HCEC 1CT (cell line): Measurements from ENCODE around the gene AGBL1.

Source experiments
- DNase-seq: peaks from one replicate; pipeline ENCODE4 v3.0.0-alpha.2; 2017

AGBL1 gene

GRCh38 chr15:86541540-86541939 is 461.9 kb downstream of the AGBL1 start:
- no peak for DNase-seq

GRCh38 chr15:86550075-86550474 is 470.4 kb downstream of the AGBL1 start:
- no peak for DNase-seq

- DNase-seq, result no peak
Observed at GRCh38 chr15:86553108-86553507, 473.4 kb downstream of the AGBL1 start.

GRCh38 chr15:86555098-86555497 is 475.4 kb downstream of the AGBL1 start:
- DNase-seq, result no peak

GRCh38 chr15:86555939-86556338 is 476.3 kb downstream of the AGBL1 start:
- no peak for DNase-seq

GRCh38 chr15:86556396-86557017 is 476.8 kb downstream of the AGBL1 start:
- no peak for DNase-seq

- DNase-seq, result no peak
Observed at GRCh38 chr15:86557018-86557550, 477.4 kb downstream of the AGBL1 start.

- DNase-seq, result no peak
Observed at GRCh38 chr15:86558252-86558651, 478.6 kb downstream of the AGBL1 start.

DNA sequence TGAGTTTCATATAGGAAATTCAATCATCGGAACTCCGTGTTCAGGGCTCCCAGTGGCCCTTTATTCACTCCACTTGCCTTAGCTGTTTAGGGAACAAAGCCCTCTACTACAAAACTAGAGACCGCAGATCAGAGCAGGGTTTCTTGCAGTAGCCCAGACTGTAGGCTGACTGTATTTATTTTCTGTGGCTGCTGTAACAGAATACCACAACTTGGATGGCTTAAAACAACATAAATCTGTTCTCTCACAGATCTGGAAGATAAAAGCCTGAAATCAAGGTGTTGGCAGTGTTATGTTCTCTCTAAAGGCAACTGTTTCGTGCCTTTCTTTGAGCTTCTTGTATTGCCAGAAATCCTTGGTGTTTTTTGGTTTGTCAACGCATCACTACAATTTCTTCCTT is 479.0 kb downstream of the AGBL1 start:
- DNase-seq, result no peak

DNA sequence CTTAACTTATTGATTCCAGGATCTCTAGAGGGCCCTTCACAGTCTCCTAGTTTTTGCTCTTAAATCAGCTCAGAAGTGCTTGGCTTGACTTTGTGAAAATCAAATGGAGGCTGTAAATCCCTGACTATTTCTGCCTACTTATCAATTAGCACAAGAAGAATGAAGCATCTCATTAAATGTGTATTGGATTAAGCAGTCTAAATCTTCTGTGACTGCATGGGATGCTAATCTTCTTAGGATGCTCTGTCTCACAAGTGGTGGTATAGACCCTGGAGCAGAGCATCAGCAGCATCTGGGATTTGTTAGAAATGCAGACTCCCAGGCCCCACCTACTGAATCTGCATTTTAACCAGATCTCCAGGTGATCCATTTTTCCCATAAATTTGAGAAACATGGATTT is 488.7 kb downstream of the AGBL1 start:
- DNase-seq, result no peak

DNA sequence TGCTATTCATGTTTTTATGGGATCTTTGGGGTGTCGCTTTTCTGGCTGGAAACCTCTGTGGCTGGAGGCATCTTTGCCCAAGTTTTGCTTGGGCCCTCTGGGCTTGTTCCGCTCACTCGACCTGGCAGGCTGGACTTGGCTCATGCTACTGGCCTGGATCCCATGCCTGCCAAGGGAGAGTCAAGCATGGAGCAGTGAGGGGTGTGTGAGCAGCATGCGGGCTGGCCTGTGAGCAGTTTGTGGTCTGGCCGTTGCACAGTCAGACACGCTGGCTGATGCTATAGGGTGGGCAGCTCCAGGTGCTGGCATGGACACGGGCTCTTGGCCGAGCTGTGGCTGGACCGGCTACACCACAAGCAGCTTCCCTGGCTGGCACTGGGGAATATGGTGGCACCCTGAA is 491.1 kb downstream of the AGBL1 start:
- DNase-seq, result no peak

- no peak for DNase-seq
Observed at GRCh38 chr15:86571873-86572272, 492.2 kb downstream of the AGBL1 start.

DNA sequence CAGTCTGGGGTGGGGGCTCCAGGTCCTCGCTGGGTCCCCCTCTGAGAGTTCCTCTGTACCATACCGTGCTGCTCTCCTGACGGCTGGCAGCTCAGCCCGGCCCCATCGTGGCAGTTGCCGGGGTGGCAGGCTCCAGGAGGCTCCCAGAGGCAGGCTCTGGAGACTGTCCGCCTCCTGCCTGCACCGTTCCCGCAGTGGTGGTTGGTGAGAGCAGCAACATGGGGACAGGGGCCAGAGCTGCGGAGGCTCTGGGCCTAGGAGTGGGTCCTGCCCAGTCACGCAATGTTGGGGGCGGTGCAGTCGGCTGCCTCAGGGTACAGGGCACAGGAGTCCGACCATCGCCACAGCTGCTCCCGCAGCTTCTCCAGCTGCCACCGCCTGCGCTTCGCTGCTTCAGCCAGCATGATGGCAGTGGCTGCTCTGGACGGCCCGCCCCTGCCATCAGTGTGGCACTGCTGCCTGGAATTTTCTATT is 492.7 kb downstream of the AGBL1 start:
- no peak for DNase-seq

DNA sequence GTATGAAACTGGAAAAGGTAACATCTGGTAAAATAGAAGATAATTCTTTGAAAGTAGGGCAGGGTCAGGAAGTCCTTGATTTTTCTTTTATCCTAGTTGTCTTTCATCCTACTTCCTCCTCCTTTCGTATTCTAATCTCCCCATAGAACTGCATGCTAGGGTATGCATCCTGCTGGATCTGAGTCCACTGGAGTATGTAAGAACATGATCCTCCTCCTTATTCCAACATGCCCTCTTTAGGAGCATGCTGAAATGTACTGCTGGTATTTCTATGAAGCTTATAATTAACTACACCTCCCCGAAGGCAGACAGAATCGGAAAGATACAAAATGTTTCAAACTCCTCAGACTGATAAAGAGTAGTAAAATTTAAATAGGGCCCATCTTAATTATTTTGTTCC is 493.8 kb downstream of the AGBL1 start:
- DNase-seq, result no peak

DNA sequence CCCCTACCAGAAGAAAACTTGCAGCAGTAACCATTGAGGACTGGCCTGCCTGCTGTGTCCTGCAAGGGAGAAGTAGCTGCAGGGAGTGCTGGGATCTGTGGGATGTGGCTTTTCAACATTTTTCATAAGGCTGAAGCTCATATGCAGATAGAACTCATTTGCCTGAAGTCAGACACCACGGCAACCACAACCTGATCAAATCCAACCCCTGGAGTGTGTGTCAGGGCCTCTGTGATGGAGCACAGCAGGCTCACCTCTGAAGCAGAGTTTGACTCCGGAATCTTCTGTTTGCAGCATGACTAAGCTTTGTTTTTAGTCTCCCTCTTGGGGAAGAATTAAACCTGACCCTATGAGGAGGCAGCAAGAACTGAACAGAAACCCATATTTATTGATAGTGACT is 508.7 kb downstream of the AGBL1 start:
- DNase-seq, result no peak

GRCh38 chr15:86590461-86590860 is 510.8 kb downstream of the AGBL1 start:
- no peak for DNase-seq

GRCh38 chr15:86591158-86591557 is 511.5 kb downstream of the AGBL1 start:
- DNase-seq, result no peak

GRCh38 chr15:86591994-86592735 is 512.5 kb downstream of the AGBL1 start:
- DNase-seq, result no peak

GRCh38 chr15:86595741-86596140 is 516.1 kb downstream of the AGBL1 start:
- DNase-seq, result no peak

DNA sequence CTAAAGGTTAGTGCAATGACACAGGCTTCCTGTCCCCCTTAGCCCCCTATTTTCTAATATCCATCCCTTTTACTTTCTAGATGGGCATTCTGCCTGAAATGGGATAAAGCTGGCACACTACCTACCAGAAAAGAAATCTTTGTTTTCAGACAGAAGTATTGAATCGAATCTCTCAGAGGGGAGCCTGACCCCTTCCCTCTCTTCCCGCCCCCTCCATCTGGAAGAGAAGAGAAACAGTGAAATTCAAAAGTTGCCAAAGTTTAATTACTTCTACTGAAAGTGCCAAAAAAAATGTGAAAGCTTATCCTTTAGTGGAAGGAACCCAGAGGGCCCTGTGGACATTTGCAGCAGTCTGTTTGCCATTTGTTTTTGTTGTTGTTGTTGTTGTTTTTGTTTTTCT is 523.8 kb downstream of the AGBL1 start:
- DNase-seq, result no peak

GRCh38 chr15:86608461-86609205 is 529.0 kb downstream of the AGBL1 start:
- no peak for DNase-seq

DNA sequence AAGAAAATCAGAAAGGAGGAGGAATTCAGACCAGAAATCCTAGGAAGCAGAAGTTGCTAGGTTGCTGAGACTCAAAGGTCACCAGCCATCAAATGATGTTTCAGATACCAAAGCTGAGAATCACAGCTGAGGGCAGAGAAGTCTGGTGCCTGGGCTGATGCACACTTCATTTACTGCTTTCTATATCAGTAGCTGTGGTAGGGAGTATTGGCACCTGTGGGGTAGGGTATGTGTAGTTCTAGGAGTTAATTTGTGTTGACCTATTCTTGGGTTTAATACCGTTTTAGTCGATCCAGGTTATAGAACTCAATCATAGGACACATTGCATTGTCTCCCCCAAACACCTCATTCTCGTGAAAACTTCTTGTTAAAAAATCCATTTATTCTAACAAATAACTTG is 529.6 kb downstream of the AGBL1 start:
- no peak for DNase-seq

DNA sequence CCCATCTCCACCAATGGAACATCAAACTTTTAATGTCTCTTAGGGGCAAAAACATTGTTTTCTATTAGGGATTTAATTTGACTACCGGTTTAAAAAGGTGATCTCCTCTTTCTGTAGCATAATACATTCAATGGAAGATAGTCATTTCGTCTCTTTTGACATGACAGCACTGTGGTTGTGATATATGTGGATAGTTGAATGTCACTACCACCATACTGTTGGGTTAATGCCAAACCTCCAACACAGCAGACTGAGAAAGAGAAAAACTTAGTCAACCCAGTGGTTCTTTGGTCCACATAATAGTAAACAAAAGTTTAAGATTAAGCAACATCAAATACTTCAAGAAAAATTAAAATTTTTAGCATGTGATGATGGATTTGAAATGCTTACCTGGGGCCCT is 530.4 kb downstream of the AGBL1 start:
- DNase-seq, result no peak
